Adrenal gland (tissue), 12 donors: ENCODE results near the gene FYN. TPM values are rescaled to one million over a fixed set of nuclear protein-coding genes. Genes with fewer than 3 reads are reported as not detected.

Source experiments
- DNase-seq, 7 donors: peaks; one replicate each; pipeline ENCODE4 v3.0.0-alpha.2; 2019 to 2020
- H3K27ac ChIP-seq, 5 donors: fragments of 200-600 bp; sonication (generic) in 4 of 5; 1 replicate in 3 of 5; 2 replicates in 2 of 5; pipeline versions ENCODE4 v1.5.1 to v1.8.0; 2016 to 2020; ENCODE audit warnings: mild to moderate bottlenecking in 1 of 5
- H3K27me3 ChIP-seq: fragments of 200-600 bp; 2 replicates; pipeline ENCODE4 v1.8.0; 2021
- H3K36me3 ChIP-seq, 2 donors: fragments of 200-600 bp; replicated peaks in 1 of 2; 1 replicate in 1 of 2; 2 replicates in 1 of 2; pipeline versions ENCODE4 v1.5.1 to v1.8.0; 2018 to 2022
- H3K4me1 ChIP-seq, 2 donors: fragments of 200-600 bp; replicated peaks in 1 of 2; 1 replicate in 1 of 2; 2 replicates in 1 of 2; pipeline versions ENCODE4 v1.5.1 to v1.8.0; 2018 to 2021
- H3K4me3 ChIP-seq, 4 donors: fragments of 200-600 bp; sonication (generic) in 3 of 4; one replicate each; pipeline ENCODE4 v1.5.1; 2016 to 2018
- H3K9me3 ChIP-seq, 3 donors: fragments of 200-600 bp; sonication (generic) in 1 of 3; replicated peaks in 1 of 3; 1 replicate in 2 of 3; 2 replicates in 1 of 3; pipeline versions ENCODE4 v1.5.1 to v1.8.0; 2016 to 2021
- CTCF ChIP-seq, 6 experiments: fragments of 450-650 bp in 4 of 6; fragments of 200-600 bp in 2 of 6; sonication (generic) in 1 of 6; IDR thresholded peaks; 1 replicate in 5 of 6; 2 replicates in 1 of 6; pipeline versions ENCODE4 v1.5.1 to v1.8.0; 2016 to 2021; ENCODE audit warnings: antibody characterized with exemption in 6 of 6, mild to moderate bottlenecking in 2 of 6, moderate library complexity in 1 of 6
- POLR2A ChIP-seq, 2 donors: fragments of 450-650 bp; IDR thresholded peaks; one replicate each; pipeline ENCODE4 v1.6.1; 2017; ENCODE audit warnings: antibody characterized with exemption in 2 of 2, mild to moderate bottlenecking in 2 of 2, moderate library complexity in 1 of 2
- WGBS, 4 donors: extraction: QIAGEN DNeasy Blood & Tissue Kit in 2 of 4; methylation state at CpG; one replicate each; pipeline versions ENCODE4 v1.1.5 to v1.1.7; 2013 to 2017; 5-methylcytosine and 5-hydroxymethylcytosine counted together
- intact Hi-C, 2 donors: fragments of 100-400 bp; cut with DNase I; formaldehyde crosslinking; loops; one replicate each; pipeline versions ENCODE4 v1.14.1 to v1.15.0; 2022 to 2023
- polyA plus RNA-seq, 3 donors: library from polyadenylated mRNA; stranded (reverse); fragments of 200-250 nt in 2 of 3; fragments of 350-450 nt in 1 of 3; fragmentation: Illumina TruSeq in 1 of 3; extraction: RNeasy Lipid Tissue Mini Kit (QIAGEN cat#74804) in 1 of 3; gene quantifications; one replicate each; pipeline ENCODE4 v1.2.3, GENCODE V29; 2013 to 2014
- total RNA-seq, 9 donors: library from RNA; depleted of rRNA in 4 of 9; stranded (reverse); fragments of >200 nt in 4 of 9; fragments of 120-200 nt in 1 of 9; fragmentation: NEBNext Ultra II Directional in 1 of 9; extraction: Animal tissue kit (Norgen Biotek cat#: 25700) in 1 of 9; gene quantifications; one replicate each; pipeline versions ENCODE4 v1.1.0 to v1.2.4, GENCODE V29; 2013 to 2023
- donor health status: healthy with polysubstance abuse.
- donor health status: Bipolar disorder and iron deficiency.
- donor health status: DM: yes; HTN: yes; CAD: no.
- donor health status: DM: no; HTN: no; CAD: no.
- donor health status: DM: no; HTN: no; CAD: no.
- donor health status: DM: yes; HTN: yes; CAD: no.

The FYN gene
- total and polyA plus RNA-seq, 12 donors = 10.7 to 36.5 (median 19.8) TPM

- Histone ChIP-seq H3K4me3 (no peak overlapping the region), H3K9me3 (no peaks in the 10 kb centered on the region), H3K4me1 (no peaks in the 10 kb centered on the region), H3K27ac (no peak overlapping the region), H3K36me3 (no peaks in the 10 kb centered on the region), H3K27me3 (no peaks in the 10 kb centered on the region)
- no peak for DNase-seq
- TF ChIP-seq POLR2A (IDR thresholded peaks at IDR 0.05) = no peak
- no peak for TF ChIP-seq CTCF (IDR thresholded peaks at IDR 0.05)
- intact Hi-C loops = no loop called here
- 80 to 93% (median 88%) methylated on average over 2 of the region's 2 CpGs for WGBS, 4 donors
Observed at GRCh38 chr6:111795558-111795957, 77.7 kb downstream of the FYN start.

- H3K27me3 ChIP-seq = no peaks in the 10 kb centered on the region
- TF ChIP-seq POLR2A (IDR thresholded peaks at IDR 0.05) (no peak), CTCF (IDR thresholded peaks at IDR 0.05) (no peak)
- H3K9me3 ChIP-seq = no peaks in the 10 kb centered on the region
- H3K27ac ChIP-seq = no peak overlapping the region
- intact Hi-C loops = no loop called here
- no peaks in the 10 kb centered on the region for H3K36me3 ChIP-seq
- no peak overlapping the region for H3K4me3 ChIP-seq
- H3K4me1 ChIP-seq = no peaks in the 10 kb centered on the region
- whole genome bisulfite sequencing, 4 donors = 79 to 93% (median 91%) methylated on average over 5 of the region's 5 CpGs
- no peak for DNase-seq
Observed at GRCh38 chr6:111794727-111795452, 78.4 kb downstream of the FYN start.

GRCh38 chr6:111794300-111794699, 79.0 kb downstream of the FYN start:
- no peaks in the 10 kb centered on the region for H3K36me3 ChIP-seq
- no peak overlapping the region for H3K27ac ChIP-seq
- no peaks in the 10 kb centered on the region for H3K4me1 ChIP-seq
- no peaks in the 10 kb centered on the region for H3K9me3 ChIP-seq
- no peak for DNase-seq
- no peak overlapping the region for H3K4me3 ChIP-seq
- 83 to 90% (median 88%) methylated on average over 4 of the region's 4 CpGs for WGBS, 4 donors
- no peaks in the 10 kb centered on the region for H3K27me3 ChIP-seq
- TF ChIP-seq CTCF (IDR thresholded peaks at IDR 0.05) = no peak
- TF ChIP-seq POLR2A (IDR thresholded peaks at IDR 0.05) = no peak
- intact Hi-C loops = no loop called here

- 69 to 100% (median 75%) methylated on average over 4 to 8 of the region's 8 CpGs for WGBS, 4 donors
- no peak overlapping the region for H3K4me3 ChIP-seq
- H3K36me3 ChIP-seq = no peaks in the 10 kb centered on the region
- TF ChIP-seq CTCF (IDR thresholded peaks at IDR 0.05) (no peak), POLR2A (IDR thresholded peaks at IDR 0.05) (no peak)
- H3K9me3 ChIP-seq = no peaks in the 10 kb centered on the region
- no peaks in the 10 kb centered on the region for H3K27me3 ChIP-seq
- DNase-seq = no peak
- H3K4me1 ChIP-seq = no peaks in the 10 kb centered on the region
- intact Hi-C loops = no loop called here
- no peak overlapping the region for H3K27ac ChIP-seq
Observed at GRCh38 chr6:111793711-111794111, 79.5 kb downstream of the FYN start.
